Astrocyte (in vitro differentiated cells and primary cell): ENCODE data around the gene TMEM52B.

Experiments
- EZH2 ChIP-seq: IDR thresholded peaks from 2 replicates; pipeline ENCODE4 v1.6.1; 2012; ENCODE audit warnings: mild to moderate bottlenecking, low read length, inconsistent platforms; ENCODE audit not compliant: insufficient read depth
- TF ChIP-seq, protein P1 (sequence below): IDR thresholded peaks from 2 replicates; pipeline ENCODE4 v1.5.1; 2011; ENCODE audit warnings: low read depth, mild to moderate bottlenecking, inconsistent platforms, low read length, moderate library complexity; ENCODE audit not compliant: insufficient read depth

DNA sequence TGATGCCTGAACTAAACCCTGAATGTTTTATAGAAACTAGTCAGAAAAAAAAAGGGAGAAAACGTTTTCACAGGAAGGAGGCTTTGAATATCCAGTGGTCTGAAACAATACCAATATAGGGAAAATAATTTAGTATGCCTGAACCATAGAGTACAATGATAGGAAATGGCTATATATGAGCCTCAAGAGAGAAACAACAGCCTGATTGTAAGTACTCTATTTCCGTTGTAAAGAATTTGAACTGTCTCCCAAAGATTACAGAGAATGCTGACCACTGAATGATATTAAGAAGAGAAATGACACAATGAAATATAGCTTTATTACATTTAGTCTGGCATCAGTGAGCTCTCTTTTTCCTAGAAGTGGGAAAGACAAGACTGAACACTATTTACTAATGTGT lies 28.3 kb downstream of the TMEM52B start:
- TF ChIP-seq, protein P1, sequence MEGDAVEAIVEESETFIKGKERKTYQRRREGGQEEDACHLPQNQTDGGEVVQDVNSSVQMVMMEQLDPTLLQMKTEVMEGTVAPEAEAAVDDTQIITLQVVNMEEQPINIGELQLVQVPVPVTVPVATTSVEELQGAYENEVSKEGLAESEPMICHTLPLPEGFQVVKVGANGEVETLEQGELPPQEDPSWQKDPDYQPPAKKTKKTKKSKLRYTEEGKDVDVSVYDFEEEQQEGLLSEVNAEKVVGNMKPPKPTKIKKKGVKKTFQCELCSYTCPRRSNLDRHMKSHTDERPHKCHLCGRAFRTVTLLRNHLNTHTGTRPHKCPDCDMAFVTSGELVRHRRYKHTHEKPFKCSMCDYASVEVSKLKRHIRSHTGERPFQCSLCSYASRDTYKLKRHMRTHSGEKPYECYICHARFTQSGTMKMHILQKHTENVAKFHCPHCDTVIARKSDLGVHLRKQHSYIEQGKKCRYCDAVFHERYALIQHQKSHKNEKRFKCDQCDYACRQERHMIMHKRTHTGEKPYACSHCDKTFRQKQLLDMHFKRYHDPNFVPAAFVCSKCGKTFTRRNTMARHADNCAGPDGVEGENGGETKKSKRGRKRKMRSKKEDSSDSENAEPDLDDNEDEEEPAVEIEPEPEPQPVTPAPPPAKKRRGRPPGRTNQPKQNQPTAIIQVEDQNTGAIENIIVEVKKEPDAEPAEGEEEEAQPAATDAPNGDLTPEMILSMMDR: no peak
- no peak for TF ChIP-seq EZH2
